ENCODE data around the gene BRD3. TPM values are rescaled to one million over a fixed set of nuclear protein-coding genes. Genes with fewer than 3 reads are reported as not detected.

BRD3 gene
- total and polyA plus RNA-seq, 11 donors, result 10.3 to 37.3 (median 27.5) TPM

DNA sequence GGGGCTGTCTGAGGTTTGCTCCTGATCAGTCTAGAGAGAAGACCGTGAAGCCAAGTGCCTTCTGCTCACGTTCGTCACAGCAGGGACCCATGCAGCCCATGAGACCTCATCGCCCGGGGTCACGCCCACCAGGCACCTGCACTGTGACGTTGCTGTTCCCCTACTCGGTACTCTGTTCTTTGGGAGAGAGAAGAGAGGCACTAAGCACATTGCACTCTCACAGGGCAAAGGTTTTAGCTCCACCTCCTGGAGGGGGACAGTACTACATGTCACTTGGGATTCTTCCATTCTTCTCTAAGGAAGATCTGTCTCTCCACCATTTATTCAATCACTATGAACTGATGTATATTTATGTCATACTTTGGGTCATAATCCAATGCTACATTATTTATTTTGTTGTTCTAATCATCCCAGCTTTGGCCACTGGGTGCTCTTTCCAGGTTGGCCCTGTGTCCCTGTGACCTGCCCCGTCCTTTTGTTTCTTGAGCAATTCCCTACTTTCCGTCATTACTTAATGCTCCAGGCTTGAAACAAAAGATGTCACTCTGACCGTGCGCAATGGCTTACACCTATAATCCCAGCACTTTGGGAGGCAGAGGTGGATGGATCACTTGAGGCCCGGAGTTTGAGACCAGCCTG, 31.4 kb upstream of the BRD3 start:
- no peak for DNase-seq
- Histone ChIP-seq H3K27ac (no peak overlapping the region), H3K27me3 (peaks cover 0 to 8% (median 0%) of the 10 kb centered on the region in 9 donors), H3K9me3 (no peaks in the 10 kb centered on the region), H3K4me1 (no peaks in the 10 kb centered on the region), H3K36me3 (no peaks in the 10 kb centered on the region), H3K4me3 (no peak overlapping the region)
- WGBS, 4 donors, result 46 to 51% (median 48%) methylated on average over 13 of the region's 13 CpGs
- peak in 1 of 4 donors; percentile 72 for ATAC-seq
- TF ChIP-seq POLR2A (IDR thresholded peaks at IDR 0.05), result no peak
- TF ChIP-seq, protein P1, sequence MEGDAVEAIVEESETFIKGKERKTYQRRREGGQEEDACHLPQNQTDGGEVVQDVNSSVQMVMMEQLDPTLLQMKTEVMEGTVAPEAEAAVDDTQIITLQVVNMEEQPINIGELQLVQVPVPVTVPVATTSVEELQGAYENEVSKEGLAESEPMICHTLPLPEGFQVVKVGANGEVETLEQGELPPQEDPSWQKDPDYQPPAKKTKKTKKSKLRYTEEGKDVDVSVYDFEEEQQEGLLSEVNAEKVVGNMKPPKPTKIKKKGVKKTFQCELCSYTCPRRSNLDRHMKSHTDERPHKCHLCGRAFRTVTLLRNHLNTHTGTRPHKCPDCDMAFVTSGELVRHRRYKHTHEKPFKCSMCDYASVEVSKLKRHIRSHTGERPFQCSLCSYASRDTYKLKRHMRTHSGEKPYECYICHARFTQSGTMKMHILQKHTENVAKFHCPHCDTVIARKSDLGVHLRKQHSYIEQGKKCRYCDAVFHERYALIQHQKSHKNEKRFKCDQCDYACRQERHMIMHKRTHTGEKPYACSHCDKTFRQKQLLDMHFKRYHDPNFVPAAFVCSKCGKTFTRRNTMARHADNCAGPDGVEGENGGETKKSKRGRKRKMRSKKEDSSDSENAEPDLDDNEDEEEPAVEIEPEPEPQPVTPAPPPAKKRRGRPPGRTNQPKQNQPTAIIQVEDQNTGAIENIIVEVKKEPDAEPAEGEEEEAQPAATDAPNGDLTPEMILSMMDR (IDR thresholded peaks at IDR 0.05), result peak; percentile 39 to 65 (median 60)
- intact Hi-C loops (cut with DNase I), result loop anchor here in 5 of 10 donors (2.0 to 10.0 kb wide), 4 partner anchors 94 to 314 kb away; no protein-coding TSS in a partner anchor

DNA sequence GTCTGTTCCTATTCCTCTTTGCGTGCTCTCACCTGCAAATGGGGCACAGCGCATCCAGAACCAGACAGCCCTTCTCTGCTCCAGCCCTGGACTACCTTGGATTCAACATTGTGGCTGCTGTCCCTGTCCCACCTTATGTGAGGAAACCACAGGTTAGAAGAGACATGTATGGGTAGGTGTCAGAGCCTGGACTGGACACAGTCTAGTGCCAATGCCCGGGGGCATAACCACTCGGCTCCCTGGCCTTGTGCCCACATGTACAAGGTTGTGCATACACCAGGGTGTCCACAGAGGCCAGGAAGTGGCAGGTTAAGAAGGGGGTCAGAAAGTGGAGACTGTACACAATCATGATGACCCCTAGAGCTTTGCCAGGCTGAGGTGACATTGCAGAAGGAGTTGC, 22.1 kb upstream of the BRD3 start:
- no peak for DNase-seq
- intact Hi-C loops (cut with DNase I), result loop anchor here in 4 of 10 donors (10.0 kb wide), 3 partner anchors 85 to 305 kb away; no protein-coding TSS in a partner anchor
- Histone ChIP-seq H3K9me3 (peaks cover 0 to 16% (median 0%) of the 10 kb centered on the region in 12 donors), H3K27me3 (peaks cover 0 to 5% (median 0%) of the 10 kb centered on the region in 9 donors), H3K27ac (no peak overlapping the region), H3K36me3 (no peaks in the 10 kb centered on the region), H3K4me1 (no peaks in the 10 kb centered on the region), H3K4me3 (no peak overlapping the region)
- 67 to 88% (median 82%) methylated on average over 4 of the region's 4 CpGs for WGBS, 4 donors
- TF ChIP-seq POLR2A (IDR thresholded peaks at IDR 0.05), result no peak
- TF ChIP-seq, protein P1 (IDR thresholded peaks at IDR 0.05), result no peak
- no peak for ATAC-seq

- 84 to 92% (median 84%) methylated on average over 14 of the region's 14 CpGs for WGBS, 4 donors
These were observed 20.4 kb upstream of the BRD3 start for GRCh38 chr9:134088063-134088725.

GRCh38 chr9:134085674-134086073, 17.8 kb upstream of the BRD3 start:
- 85 to 100% (median 98%) methylated on average over 2 of the region's 2 CpGs for WGBS, 4 donors
- peaks cover 0 to 4% (median 0%) of the 10 kb centered on the region in 9 donors for H3K27me3 ChIP-seq
- no peak overlapping the region for H3K4me3 ChIP-seq
- intact Hi-C loops (cut with DNase I), result no loop called here
- H3K4me1 ChIP-seq, result no peaks in the 10 kb centered on the region
- no peak overlapping the region for H3K27ac ChIP-seq
- H3K36me3 ChIP-seq, result no peaks in the 10 kb centered on the region
- TF ChIP-seq, protein P1 (IDR thresholded peaks at IDR 0.05), result no peak
- TF ChIP-seq POLR2A (IDR thresholded peaks at IDR 0.05), result no peak
- ATAC-seq, result no peak
- H3K9me3 ChIP-seq, result peaks cover 0 to 10% (median 0%) of the 10 kb centered on the region in 12 donors
- DNase-seq, result no peak

More at GRCh38 chr9:134088063-134088725, 20.4 kb upstream of the BRD3 start:
- H3K4me1 ChIP-seq, result no peaks in the 10 kb centered on the region
- intact Hi-C loops (cut with DNase I), result no loop called here
- peak in 1 of 4 donors; percentile 22 for ATAC-seq
- no peaks in the 10 kb centered on the region for H3K27me3 ChIP-seq
- H3K9me3 ChIP-seq, result peaks cover 0 to 16% (median 0%) of the 10 kb centered on the region in 12 donors
- TF ChIP-seq POLR2A (IDR thresholded peaks at IDR 0.05), result no peak
- TF ChIP-seq, protein P1 (IDR thresholded peaks at IDR 0.05), result no peak
- no peak overlapping the region for H3K4me3 ChIP-seq
- no peak for DNase-seq
- H3K36me3 ChIP-seq, result no peaks in the 10 kb centered on the region
- H3K27ac ChIP-seq, result no peak overlapping the region

All from heart left ventricle (tissue), 16 donors.